Endothelial cell (in vitro differentiated cells): ENCODE results near the gene TMEM141. TPM values are rescaled to one million over a fixed set of nuclear protein-coding genes. Genes with fewer than 3 reads are reported as not detected.

ENCODE experiments used
- DNase-seq: peaks from one replicate; pipeline ENCODE4 v3.0.0; 2021; ENCODE audit warnings: low spot score
- H3K27ac Mint-ChIP-seq: one replicate; pipeline ENCODE4 v1.8.0; 2021; ENCODE audit warnings: mixed read lengths, inconsistent platforms; ENCODE audit not compliant: unreplicated experiment
- H3K27me3 Mint-ChIP-seq: one replicate; pipeline ENCODE4 v1.8.0; 2021; ENCODE audit warnings: mild to moderate bottlenecking, moderate library complexity, mixed read lengths, inconsistent platforms; ENCODE audit not compliant: unreplicated experiment
- H3K36me3 Mint-ChIP-seq: one replicate; pipeline ENCODE4 v1.8.0; 2021; ENCODE audit warnings: mild to moderate bottlenecking, low read depth, mixed read lengths, inconsistent platforms; ENCODE audit not compliant: unreplicated experiment
- H3K4me1 Mint-ChIP-seq: one replicate; pipeline ENCODE4 v1.8.0; 2021; ENCODE audit warnings: mild to moderate bottlenecking, mixed read lengths, inconsistent platforms; ENCODE audit not compliant: unreplicated experiment
- H3K4me3 Mint-ChIP-seq: one replicate; pipeline ENCODE4 v1.8.0; 2021; ENCODE audit warnings: mild to moderate bottlenecking, mixed read lengths, inconsistent platforms; ENCODE audit not compliant: unreplicated experiment
- H3K9me3 Mint-ChIP-seq: one replicate; pipeline ENCODE4 v1.8.0; 2021; ENCODE audit warnings: mixed read lengths, inconsistent platforms; ENCODE audit not compliant: unreplicated experiment
- total RNA-seq: library from RNA; stranded (reverse); fragmentation: NEBNext Ultra II Directional; extraction: Animal tissue kit (Norgen Biotek cat#: 25700); gene quantifications from one replicate; pipeline ENCODE4 v1.2.1, GENCODE V29; 2021; ENCODE audit not compliant: unreplicated experiment
- TF ChIP-seq, protein P1 (sequence below): fragments of 200-600 bp; sonication (generic); IDR thresholded peaks from one replicate; pipeline ENCODE4 v1.5.0; 2021; ENCODE audit warnings: antibody characterized with exemption; ENCODE audit not compliant: unreplicated experiment

TMEM141 gene
- total RNA-seq, 1 donor from 2014 or later, result 73.0 TPM

DNA sequence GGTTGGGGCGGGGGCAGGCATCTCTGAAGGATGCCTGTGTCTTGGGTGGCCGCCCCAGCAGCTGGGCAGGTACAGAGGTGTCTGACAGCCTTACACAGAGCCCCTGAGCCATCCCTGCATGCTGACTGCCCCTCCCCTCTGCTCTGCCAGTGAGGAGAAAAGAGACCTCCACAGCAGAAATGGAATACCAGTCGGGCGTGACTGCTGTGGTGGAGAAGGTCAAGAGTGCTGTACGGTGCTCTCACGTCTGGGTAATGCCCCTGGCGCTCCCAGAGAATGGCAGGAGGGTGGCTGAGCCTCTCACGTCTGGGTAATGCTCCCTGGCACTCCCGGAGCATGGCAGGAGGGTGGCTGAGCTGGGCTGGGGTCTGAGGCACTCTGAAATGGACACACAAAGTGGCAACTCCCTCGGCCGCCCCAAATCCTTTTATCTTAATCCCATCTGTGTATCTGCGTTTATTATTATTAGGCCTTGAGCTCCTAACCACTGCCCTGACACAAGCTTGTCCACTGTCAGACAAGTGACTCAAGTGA is 14.1 kb downstream of the TMEM141 start:
- no peaks in the 10 kb centered on the region for H3K9me3 Mint-ChIP-seq
- DNase-seq, result no peak
- H3K4me3 Mint-ChIP-seq, result peak overlapping the region; percentile 82
- peaks cover 21% of the 10 kb centered on the region for H3K4me1 Mint-ChIP-seq
- no peak overlapping the region for H3K27ac Mint-ChIP-seq
- peaks cover 17% of the 10 kb centered on the region for H3K27me3 Mint-ChIP-seq
- TF ChIP-seq, protein P1, sequence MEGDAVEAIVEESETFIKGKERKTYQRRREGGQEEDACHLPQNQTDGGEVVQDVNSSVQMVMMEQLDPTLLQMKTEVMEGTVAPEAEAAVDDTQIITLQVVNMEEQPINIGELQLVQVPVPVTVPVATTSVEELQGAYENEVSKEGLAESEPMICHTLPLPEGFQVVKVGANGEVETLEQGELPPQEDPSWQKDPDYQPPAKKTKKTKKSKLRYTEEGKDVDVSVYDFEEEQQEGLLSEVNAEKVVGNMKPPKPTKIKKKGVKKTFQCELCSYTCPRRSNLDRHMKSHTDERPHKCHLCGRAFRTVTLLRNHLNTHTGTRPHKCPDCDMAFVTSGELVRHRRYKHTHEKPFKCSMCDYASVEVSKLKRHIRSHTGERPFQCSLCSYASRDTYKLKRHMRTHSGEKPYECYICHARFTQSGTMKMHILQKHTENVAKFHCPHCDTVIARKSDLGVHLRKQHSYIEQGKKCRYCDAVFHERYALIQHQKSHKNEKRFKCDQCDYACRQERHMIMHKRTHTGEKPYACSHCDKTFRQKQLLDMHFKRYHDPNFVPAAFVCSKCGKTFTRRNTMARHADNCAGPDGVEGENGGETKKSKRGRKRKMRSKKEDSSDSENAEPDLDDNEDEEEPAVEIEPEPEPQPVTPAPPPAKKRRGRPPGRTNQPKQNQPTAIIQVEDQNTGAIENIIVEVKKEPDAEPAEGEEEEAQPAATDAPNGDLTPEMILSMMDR, result no peak
- peaks cover 8% of the 10 kb centered on the region for H3K36me3 Mint-ChIP-seq

DNA sequence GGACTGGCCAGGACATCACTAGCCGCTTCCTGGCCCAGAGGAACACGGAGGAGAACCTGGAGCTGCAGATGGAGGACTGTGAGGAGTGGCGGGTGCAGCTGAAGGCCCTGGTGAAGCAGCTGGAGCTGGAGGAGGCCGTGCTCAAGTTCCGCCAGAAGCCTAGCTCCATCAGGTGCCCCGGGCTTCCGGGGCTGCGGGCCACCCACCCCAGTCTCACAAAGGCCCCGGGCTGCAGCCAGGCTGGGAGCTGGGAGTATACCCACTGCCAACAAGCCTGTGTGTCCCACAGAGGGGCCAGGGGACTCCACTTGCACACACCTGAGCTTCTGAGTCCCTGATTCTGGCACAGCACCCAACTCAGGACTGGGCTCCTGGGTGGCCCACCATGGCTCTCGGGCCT is 14.9 kb downstream of the TMEM141 start:
- Mint-ChIP-seq H3K4me1 (peaks cover 19% of the 10 kb centered on the region), H3K36me3 (peaks cover 11% of the 10 kb centered on the region), H3K27me3 (peaks cover 17% of the 10 kb centered on the region), H3K4me3 (peak overlapping the region; percentile 79), H3K27ac (no peak overlapping the region), H3K9me3 (no peaks in the 10 kb centered on the region)
- TF ChIP-seq, protein P1, result no peak
- DNase-seq, result no peak

DNA sequence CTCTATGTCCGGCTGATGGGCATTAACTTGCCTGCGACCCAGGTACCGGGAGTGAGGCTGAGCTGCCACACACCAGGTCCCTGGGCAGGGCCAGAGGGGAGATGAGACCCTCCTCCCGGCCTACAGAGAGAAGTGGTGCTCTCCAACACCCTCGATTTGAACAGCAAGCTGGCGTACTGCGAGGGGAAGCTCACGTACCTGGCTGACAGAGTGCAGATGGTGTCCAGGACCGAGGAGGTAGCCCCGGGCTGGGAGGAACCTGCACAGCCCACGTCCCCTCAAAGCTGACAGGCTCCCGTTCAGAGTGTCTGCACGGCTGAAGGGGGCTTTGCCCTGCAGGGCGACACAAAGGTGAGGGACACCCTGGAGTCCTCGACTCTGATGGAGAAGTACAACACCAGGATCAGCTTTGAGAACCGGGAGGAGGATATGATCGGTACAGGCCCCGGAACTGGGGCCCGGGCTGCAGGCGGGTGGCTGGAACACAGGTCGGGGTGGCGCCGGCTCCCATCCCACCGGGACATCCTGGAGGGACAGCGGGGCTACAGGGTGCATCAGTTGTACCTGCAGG is 15.6 kb downstream of the TMEM141 start:
- TF ChIP-seq, protein P1, result no peak
- Mint-ChIP-seq H3K4me3 (peak overlapping the region; percentile 90), H3K27me3 (peaks cover 17% of the 10 kb centered on the region), H3K36me3 (peaks cover 13% of the 10 kb centered on the region), H3K9me3 (no peaks in the 10 kb centered on the region), H3K4me1 (peaks cover 19% of the 10 kb centered on the region), H3K27ac (no peak overlapping the region)
- no peak for DNase-seq

DNA sequence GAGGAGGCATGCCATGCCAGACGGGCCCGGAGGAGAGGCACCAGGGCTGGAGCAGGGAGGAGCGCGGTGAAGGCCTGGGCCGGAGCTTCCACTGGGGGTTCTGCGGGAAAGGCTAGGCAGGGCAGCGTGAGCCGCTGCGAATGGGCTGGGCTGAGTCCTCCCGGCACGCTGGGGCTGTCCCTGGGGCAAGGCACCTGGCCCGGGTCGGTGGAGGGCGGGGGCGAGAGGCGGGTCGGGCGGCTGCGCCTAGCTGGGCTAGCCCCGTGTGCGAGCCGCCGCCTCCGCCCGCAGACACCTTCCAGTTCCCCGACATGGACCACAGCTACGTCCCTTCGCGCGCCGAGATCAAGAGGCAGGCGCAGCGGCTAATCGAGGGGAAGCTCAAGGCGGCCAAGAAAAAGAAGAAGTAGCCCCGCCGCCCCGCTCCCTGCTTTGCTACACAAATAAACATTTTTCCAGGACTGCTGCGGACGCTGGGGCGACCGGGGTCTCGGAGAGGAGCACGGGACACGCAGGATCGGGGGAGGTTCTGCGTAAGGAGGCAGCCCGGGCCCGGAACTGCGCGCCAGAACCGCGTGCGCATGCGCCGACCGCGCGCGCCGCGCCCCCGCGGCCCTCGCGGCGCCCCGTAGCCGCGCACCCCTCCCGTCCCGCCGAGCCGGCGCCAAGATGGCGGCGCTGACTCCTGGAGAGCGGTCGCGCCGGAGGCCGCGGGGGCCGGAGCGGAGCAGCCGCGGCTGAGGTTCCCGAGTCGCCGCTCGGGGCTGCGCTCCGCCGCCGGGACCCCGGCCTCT is 16.3 kb downstream of the TMEM141 start, which contains the start of gene RABL6:
Gene RABL6, plus strand, starts transcription at position 668 of the 794 bp plus-strand sequence. CDS start 249 bp downstream, outside the sequence.
- H3K4me1 Mint-ChIP-seq, result peaks cover 19% of the 10 kb centered on the region
- peak; percentile 77 for DNase-seq
- TF ChIP-seq, protein P1, result no peak
- H3K36me3 Mint-ChIP-seq, result peaks cover 13% of the 10 kb centered on the region
- H3K4me3 Mint-ChIP-seq, result peak within 1 kb of the TSS; percentile 91
- no peaks in the 10 kb centered on the region for H3K9me3 Mint-ChIP-seq
- no peak within 1 kb of the TSS for H3K27ac Mint-ChIP-seq
- peaks cover 14% of the 10 kb centered on the region for H3K27me3 Mint-ChIP-seq
